Hepatocyte (in vitro differentiated cells): ENCODE results near the gene PHTF1. TPM values are rescaled to one million over a fixed set of nuclear protein-coding genes. Genes with fewer than 3 reads are reported as not detected.
A peak's percentile ranks its signal among the peaks of the same experiment; 100 is the strongest.

Experiments used
- DNase-seq: peaks from one replicate; pipeline ENCODE4 v3.0.0-alpha.2; 2016; ENCODE audit warnings: low spot score
- H2AFZ ChIP-seq: fragments of 200-600 bp; sonication (generic); 2 replicates; pipeline ENCODE4 v1.6.0; 2016; ENCODE audit warnings: antibody characterized with exemption, mild to moderate bottlenecking
- H3K27ac ChIP-seq: fragments of 200-600 bp; sonication (generic); 2 replicates; pipeline ENCODE4 v1.5.1; 2016; ENCODE audit warnings: mild to moderate bottlenecking
- H3K27me3 ChIP-seq: fragments of 200-600 bp; sonication (generic); 2 replicates; pipeline ENCODE4 v1.6.1; 2016
- H3K36me3 ChIP-seq: fragments of 200-600 bp; sonication (generic); replicated peaks from 2 replicates; pipeline ENCODE4 v1.5.1; 2016; ENCODE audit warnings: low read depth; ENCODE audit not compliant: insufficient read depth
- H3K4me1 ChIP-seq: fragments of 200-600 bp; sonication (generic); 2 replicates; pipeline ENCODE4 v1.5.1; 2016; ENCODE audit warnings: mild to moderate bottlenecking, moderate library complexity; ENCODE audit not compliant: insufficient read depth
- H3K4me2 ChIP-seq: fragments of 200-600 bp; sonication (generic); 2 replicates; pipeline ENCODE4 v1.6.0; 2016
- H3K4me3 ChIP-seq: fragments of 200-600 bp; sonication (generic); 2 replicates; pipeline ENCODE4 v1.5.1; 2016; ENCODE audit warnings: mild to moderate bottlenecking
- H3K79me2 ChIP-seq: fragments of 200-600 bp; sonication (generic); 2 replicates; pipeline ENCODE4 v1.6.0; 2017; ENCODE audit warnings: mild to moderate bottlenecking
- H3K9me2 ChIP-seq: fragments of 200-600 bp; sonication (generic); replicated peaks from 2 replicates; pipeline ENCODE4 v1.6.0; 2017; ENCODE audit warnings: mild to moderate bottlenecking; ENCODE audit not compliant: insufficient read depth
- H3K9me3 ChIP-seq: fragments of 200-600 bp; sonication (generic); 2 replicates; pipeline ENCODE4 v1.5.1; 2016; ENCODE audit warnings: low read depth, mild to moderate bottlenecking
- H4K20me1 ChIP-seq: fragments of 200-600 bp; sonication (generic); 2 replicates; pipeline ENCODE4 v1.6.0; 2016; ENCODE audit warnings: mild to moderate bottlenecking; ENCODE audit not compliant: insufficient read depth, poor library complexity, severe bottlenecking
- CTCF ChIP-seq: fragments of 200-600 bp; sonication (generic); IDR thresholded peaks from 2 replicates; pipeline ENCODE4 v1.5.1; 2016; ENCODE audit warnings: antibody characterized with exemption, mild to moderate bottlenecking; ENCODE audit not compliant: poor library complexity
- EZH2 ChIP-seq: fragments of 200-600 bp; sonication (generic); IDR thresholded peaks from 2 replicates; pipeline ENCODE4 v1.6.1; 2016; ENCODE audit warnings: antibody characterized with exemption, mild to moderate bottlenecking, borderline replicate concordance
- EZH2phosphoT487 ChIP-seq: fragments of 200-600 bp; sonication (generic); IDR thresholded peaks from one replicate; pipeline ENCODE4 v1.6.1; 2018; ENCODE audit warnings: antibody characterized with exemption, mild to moderate bottlenecking, low read depth, moderate library complexity; ENCODE audit not compliant: unreplicated experiment, severe bottlenecking
- WGBS: methylation state at CpG from one replicate; pipeline ENCODE4 v1.1.6; 2016; ENCODE audit warnings: low lambda C conversion rate; ENCODE audit errors: missing lambda C conversion rate; 5-methylcytosine and 5-hydroxymethylcytosine counted together
- polyA plus RNA-seq: library from polyadenylated mRNA; unstranded; fragments of >200 nt; fragmentation: Nextera tagmentation; extraction: Ambion mirVana; gene quantifications from 2 replicates; pipeline ENCODE4 v1.2.1, GENCODE V29; 2016
- total RNA-seq: library from RNA; depleted of rRNA; stranded (reverse); fragments of >200 nt; gene quantifications from 2 replicates; pipeline ENCODE4 v1.2.3, GENCODE V29; 2014

Gene PHTF1
- total and polyA plus RNA-seq, 2 experiments from 2014 or later, result 22.9 to 27.6 TPM

- Histone ChIP-seq H3K4me3 (no peak overlapping the region), H3K4me2 (peak overlapping the region; percentile 13), H3K9me3 (no peaks in the 10 kb centered on the region), H4K20me1 (no peaks in the 10 kb centered on the region), H3K36me3 (no peaks in the 10 kb centered on the region), H3K79me2 (peaks cover 11% of the 10 kb centered on the region), H2AFZ (no peak overlapping the region), H3K4me1 (peaks cover 4% of the 10 kb centered on the region), H3K9me2 (no peaks in the 10 kb centered on the region), H3K27me3 (no peaks in the 10 kb centered on the region), H3K27ac (no peak overlapping the region)
- WGBS, result 88% methylated on average over 2 of the region's 2 CpGs
- TF ChIP-seq EZH2 (no peak), CTCF (no peak), EZH2phosphoT487 (no peak)
- no peak for DNase-seq
Observed at GRCh38 chr1:113765306-113766230, 6.3 kb upstream of the PHTF1 start.

GRCh38 chr1:113763661-113764060 is 4.4 kb upstream of the PHTF1 start:
- Histone ChIP-seq H3K4me2 (no peak overlapping the region), H3K27ac (no peak overlapping the region), H3K36me3 (no peaks in the 10 kb centered on the region), H3K79me2 (peaks cover 4% of the 10 kb centered on the region), H3K4me1 (peaks cover 4% of the 10 kb centered on the region), H3K9me3 (no peaks in the 10 kb centered on the region), H3K27me3 (no peaks in the 10 kb centered on the region), H2AFZ (no peak overlapping the region), H3K4me3 (no peak overlapping the region), H3K9me2 (no peaks in the 10 kb centered on the region), H4K20me1 (no peaks in the 10 kb centered on the region)
- WGBS, result 76% methylated on average over 2 of the region's 2 CpGs
- no peak for TF ChIP-seq CTCF
- TF ChIP-seq EZH2, result no peak
- no peak for TF ChIP-seq EZH2phosphoT487
- DNase-seq, result no peak

- no peak overlapping the region for H3K4me3 ChIP-seq
- DNase-seq, result no peak
- H3K4me2 ChIP-seq, result no peak overlapping the region
- H4K20me1 ChIP-seq, result peaks cover 4% of the 10 kb centered on the region
- WGBS, result 77% methylated on average over 3 of the region's 3 CpGs
- no peak overlapping the region for H2AFZ ChIP-seq
- peaks cover 11% of the 10 kb centered on the region for H3K4me1 ChIP-seq
- no peaks in the 10 kb centered on the region for H3K9me2 ChIP-seq
- H3K27ac ChIP-seq, result no peak overlapping the region
- H3K36me3 ChIP-seq, result no peaks in the 10 kb centered on the region
- H3K9me3 ChIP-seq, result no peaks in the 10 kb centered on the region
- TF ChIP-seq EZH2phosphoT487, result no peak
- TF ChIP-seq EZH2, result no peak
- no peak for TF ChIP-seq CTCF
- peaks cover 16% of the 10 kb centered on the region for H3K79me2 ChIP-seq
- H3K27me3 ChIP-seq, result no peaks in the 10 kb centered on the region
Observed at GRCh38 chr1:113761937-113762336, 2.7 kb upstream of the PHTF1 start.
